Stimulated activated CD8-positive, alpha-beta memory T cell treated with anti-CD3 and anti-CD28 coated beads, Interleukin-12 subunit alpha, Interleukin-12 subunit beta, amount 100 ng/mL, for 24 hours (primary cell): ENCODE data around the gene SP5.
"Not testable (repeated sequence)": the region's sequence is repeated elsewhere in the genome, so short reads cannot be mapped to it uniquely, and the experiment has no call there.

ENCODE experiments used
- DNase-seq: peaks from one replicate; pipeline ENCODE4 v3.0.0-alpha.2; 2020; ENCODE audit errors: extremely low read depth

The SP5 gene

GRCh38 chr2:170711196-170711773 is 3.9 kb upstream of the SP5 start:
- DNase-seq: no peak

- no peak for DNase-seq
These were observed 3.1 kb upstream of the SP5 start for GRCh38 chr2:170711774-170712652.

- DNase-seq: no peak
These were observed 2.2 kb upstream of the SP5 start for GRCh38 chr2:170712653-170713542.

GRCh38 chr2:170713543-170714380 is 1.4 kb upstream of the SP5 start:
- DNase-seq: no peak

- no peak for DNase-seq
These were observed 616 bp upstream of the SP5 start for GRCh38 chr2:170714381-170715061.

- no peak for DNase-seq
These were observed 1.0 kb downstream of the SP5 start for GRCh38 chr2:170715932-170716777.

- DNase-seq: no peak
These were observed 1.9 kb downstream of the SP5 start for GRCh38 chr2:170716851-170717598.

GRCh38 chr2:170717599-170717963 is 2.4 kb downstream of the SP5 start:
- no peak for DNase-seq

GRCh38 chr2:170717991-170718589 is 3.0 kb downstream of the SP5 start:
- DNase-seq: no peak

- DNase-seq: no peak
These were observed 4.7 kb downstream of the SP5 start for GRCh38 chr2:170719810-170720209.

GRCh38 chr2:170721678-170722077 is 6.5 kb downstream of the SP5 start:
- no peak for DNase-seq

- DNase-seq: no peak
These were observed 7.2 kb downstream of the SP5 start for GRCh38 chr2:170722301-170722700.

- no peak for DNase-seq
These were observed 8.4 kb downstream of the SP5 start for GRCh38 chr2:170723446-170723958.

- DNase-seq: no peak
These were observed 18.9 kb downstream of the SP5 start for GRCh38 chr2:170733798-170734600.

GRCh38 chr2:170734601-170735000 is 19.5 kb downstream of the SP5 start:
- DNase-seq: not testable (repeated sequence)

GRCh38 chr2:170736628-170737027 is 21.5 kb downstream of the SP5 start:
- DNase-seq: no peak

GRCh38 chr2:170737406-170737805 is 22.3 kb downstream of the SP5 start:
- no peak for DNase-seq

GRCh38 chr2:170737821-170738220 is 22.7 kb downstream of the SP5 start:
- DNase-seq: no peak
